Fibroblast of peridontal ligament (primary cell): Measurements from ENCODE around the gene TMCC1.
A peak's percentile ranks its signal among the peaks of the same experiment; 100 is the strongest.
"Not testable (repeated sequence)": the region's sequence is repeated elsewhere in the genome, so short reads cannot be mapped to it uniquely, and the experiment has no call there.

Source experiments
- DNase-seq: peaks from one replicate; pipeline ENCODE4 v3.0.0-alpha.2; 2010; ENCODE audit errors: extremely low read depth

The TMCC1 gene

GRCh38 chr3:129622933-129623332, 270.6 kb downstream of the TMCC1 start:
- no peak for DNase-seq

- DNase-seq = no peak
These were observed 271.2 kb downstream of the TMCC1 start for GRCh38 chr3:129622226-129622874.

- DNase-seq = no peak
These were observed 271.8 kb downstream of the TMCC1 start for GRCh38 chr3:129621626-129622225.

GRCh38 chr3:129620828-129621559, 272.5 kb downstream of the TMCC1 start:
- DNase-seq = no peak

- DNase-seq = no peak
These were observed 273.8 kb downstream of the TMCC1 start for GRCh38 chr3:129619726-129620162.

- DNase-seq = no peak
These were observed 274.4 kb downstream of the TMCC1 start for GRCh38 chr3:129618901-129619671.

- no peak for DNase-seq
These were observed 275.2 kb downstream of the TMCC1 start for GRCh38 chr3:129618186-129618820.

GRCh38 chr3:129617381-129618185, 275.9 kb downstream of the TMCC1 start:
- no peak for DNase-seq

- peak; percentile 69 for DNase-seq
These were observed 276.8 kb downstream of the TMCC1 start for GRCh38 chr3:129616713-129617112.

- DNase-seq = no peak
These were observed 277.2 kb downstream of the TMCC1 start for GRCh38 chr3:129616291-129616690.

- DNase-seq = no peak
These were observed 277.7 kb downstream of the TMCC1 start for GRCh38 chr3:129615751-129616281.

- no peak for DNase-seq
These were observed 278.6 kb downstream of the TMCC1 start for GRCh38 chr3:129614927-129615363.

GRCh38 chr3:129614435-129614834, 279.1 kb downstream of the TMCC1 start:
- no peak for DNase-seq

- no peak for DNase-seq
These were observed 280.2 kb downstream of the TMCC1 start for GRCh38 chr3:129613367-129613740.

GRCh38 chr3:129612534-129613366, 280.8 kb downstream of the TMCC1 start:
- no peak for DNase-seq

GRCh38 chr3:129611812-129612533, 281.5 kb downstream of the TMCC1 start:
- no peak for DNase-seq

- DNase-seq = no peak
These were observed 282.1 kb downstream of the TMCC1 start for GRCh38 chr3:129611446-129611800.

- DNase-seq = not testable (repeated sequence)
These were observed 282.6 kb downstream of the TMCC1 start for GRCh38 chr3:129610794-129611445.

GRCh38 chr3:129610276-129610675, 283.2 kb downstream of the TMCC1 start:
- DNase-seq = no peak
